Urinary bladder (tissue), 4 donors: Measurements from ENCODE around the gene RBM19. TPM values are rescaled to one million over a fixed set of nuclear protein-coding genes. Genes with fewer than 3 reads are reported as not detected.

Experiments used
- DNase-seq: peaks from one replicate; pipeline ENCODE4 v3.0.0-alpha.2; 2015; ENCODE audit errors: extremely low spot score
- H3K27ac ChIP-seq: one replicate; pipeline ENCODE4 v1.5.1; 2013; ENCODE audit warnings: low read depth, mild to moderate bottlenecking, moderate library complexity
- H3K36me3 ChIP-seq: one replicate; pipeline ENCODE4 v1.6.1; 2013; ENCODE audit warnings: mild to moderate bottlenecking, moderate library complexity; ENCODE audit not compliant: insufficient read depth
- H3K4me1 ChIP-seq: one replicate; pipeline ENCODE4 v1.6.1; 2013; ENCODE audit warnings: mild to moderate bottlenecking, moderate library complexity; ENCODE audit not compliant: insufficient read depth
- H3K4me3 ChIP-seq: one replicate; pipeline ENCODE4 v1.5.1; 2013; ENCODE audit warnings: low read depth, low read length
- WGBS: extraction: QIAGEN DNeasy Blood & Tissue Kit; methylation state at CpG from one replicate; pipeline ENCODE4 v1.1.7; 2013; 5-methylcytosine and 5-hydroxymethylcytosine counted together
- polyA plus RNA-seq: library from polyadenylated mRNA; stranded (reverse); fragments of 200-250 nt; gene quantifications from one replicate; pipeline ENCODE4 v1.2.3, GENCODE V29; 2013
- total RNA-seq: library from RNA; depleted of rRNA; stranded (reverse); fragments of >200 nt; gene quantifications from one replicate; pipeline ENCODE4 v1.2.3, GENCODE V29; 2014
- donor health status: healthy with polysubstance abuse.
- donor health status: healthy.

Gene RBM19
- total and polyA plus RNA-seq, 2 donors = 15.4 to 16.3 TPM

DNA sequence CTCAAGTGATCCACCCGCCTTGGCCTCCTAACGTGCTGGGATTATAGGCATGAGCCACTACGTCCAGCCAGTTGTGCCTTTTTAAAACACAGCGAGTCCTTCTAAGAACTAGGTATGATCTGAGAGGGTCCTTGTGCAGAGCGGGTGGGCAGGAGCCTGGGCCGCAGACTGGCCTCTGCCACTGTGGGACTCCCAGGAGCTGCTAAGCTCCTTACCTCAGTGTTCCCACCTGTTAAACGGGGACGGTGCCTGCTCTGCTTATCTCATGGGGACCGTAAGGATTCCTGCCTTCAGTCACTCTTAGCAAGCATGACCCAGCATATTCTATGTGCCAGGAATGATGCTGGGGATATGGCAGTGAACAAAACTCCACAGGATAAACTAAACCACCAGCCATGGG, 136.9 kb downstream of the RBM19 start:
- DNase-seq = no peak
- Histone ChIP-seq H3K36me3 (no peaks in the 10 kb centered on the region), H3K27ac (no peak overlapping the region), H3K4me1 (no peaks in the 10 kb centered on the region), H3K4me3 (no peak overlapping the region)
- 95% methylated on average over 9 of the region's 9 CpGs for WGBS

DNA sequence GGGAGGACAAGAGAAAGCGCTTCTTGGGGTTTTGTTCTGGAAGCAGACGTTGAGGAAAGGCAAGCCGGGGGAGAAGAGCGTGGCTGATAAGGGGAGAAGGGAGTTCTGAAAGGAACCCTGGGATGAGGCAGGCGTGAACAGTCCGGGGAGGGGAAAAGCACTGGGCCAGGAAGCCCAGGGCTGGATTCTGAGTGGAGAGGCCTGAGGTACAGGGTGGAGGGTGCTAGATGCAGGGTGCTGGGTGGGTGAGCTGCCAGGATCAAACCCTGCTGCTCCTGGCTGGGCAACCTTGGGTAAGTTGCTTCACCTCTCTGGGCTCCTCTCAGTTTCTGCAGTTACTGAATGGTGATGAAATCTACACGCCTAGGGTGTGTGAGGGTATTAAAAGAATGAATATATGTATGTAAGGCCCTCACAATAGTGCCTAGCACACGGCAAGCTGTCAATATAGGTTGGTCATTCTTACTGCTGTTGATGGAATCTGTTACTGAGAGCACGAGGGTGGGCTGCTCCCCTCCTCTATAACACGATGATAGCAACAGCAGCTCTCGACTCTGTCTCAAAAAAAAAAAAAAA, 138.5 kb downstream of the RBM19 start:
- no peaks in the 10 kb centered on the region for H3K4me1 ChIP-seq
- H3K27ac ChIP-seq = no peak overlapping the region
- no peak for DNase-seq
- 68% methylated on average over 11 of the region's 11 CpGs for WGBS
- H3K4me3 ChIP-seq = no peak overlapping the region
- no peaks in the 10 kb centered on the region for H3K36me3 ChIP-seq

DNA sequence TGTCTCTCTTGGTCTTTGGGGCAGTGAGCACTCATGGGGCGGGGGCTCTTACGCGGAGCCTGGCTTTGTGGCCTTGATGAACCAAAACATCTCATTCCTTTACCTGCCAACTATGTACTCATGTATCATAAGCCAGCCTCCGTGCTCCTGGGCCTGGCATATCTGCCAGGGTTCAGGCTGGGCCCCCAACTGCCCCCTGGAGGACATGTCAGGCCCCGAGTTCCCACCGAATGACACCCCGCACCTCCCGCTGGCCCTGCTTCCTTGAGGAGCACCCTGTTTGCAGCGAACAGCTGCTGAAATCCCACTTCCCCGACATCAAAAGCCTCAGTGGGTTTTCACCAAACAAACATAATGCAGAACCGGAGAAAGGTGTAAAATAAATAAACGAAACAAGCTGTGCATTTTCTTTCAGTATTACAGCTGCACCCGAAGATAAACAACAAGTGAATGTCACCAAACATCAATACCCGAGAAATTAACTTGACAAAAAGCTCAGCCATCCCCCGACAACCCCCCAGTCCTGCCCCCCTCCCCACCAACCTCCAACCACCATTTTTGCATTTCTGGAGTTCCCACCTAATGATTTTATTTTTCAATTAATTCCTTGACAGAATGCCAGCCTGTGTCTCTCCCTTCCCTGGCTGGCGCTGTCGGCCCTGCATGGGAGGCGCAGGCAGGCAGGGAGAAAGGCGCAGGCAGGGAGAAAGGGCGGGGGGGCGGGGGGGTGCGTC, 139.2 kb downstream of the RBM19 start:
- Histone ChIP-seq H3K27ac (no peak overlapping the region), H3K4me3 (no peak overlapping the region), H3K36me3 (no peaks in the 10 kb centered on the region), H3K4me1 (no peaks in the 10 kb centered on the region)
- WGBS = 77% methylated on average over 22 of the region's 22 CpGs
- no peak for DNase-seq

DNA sequence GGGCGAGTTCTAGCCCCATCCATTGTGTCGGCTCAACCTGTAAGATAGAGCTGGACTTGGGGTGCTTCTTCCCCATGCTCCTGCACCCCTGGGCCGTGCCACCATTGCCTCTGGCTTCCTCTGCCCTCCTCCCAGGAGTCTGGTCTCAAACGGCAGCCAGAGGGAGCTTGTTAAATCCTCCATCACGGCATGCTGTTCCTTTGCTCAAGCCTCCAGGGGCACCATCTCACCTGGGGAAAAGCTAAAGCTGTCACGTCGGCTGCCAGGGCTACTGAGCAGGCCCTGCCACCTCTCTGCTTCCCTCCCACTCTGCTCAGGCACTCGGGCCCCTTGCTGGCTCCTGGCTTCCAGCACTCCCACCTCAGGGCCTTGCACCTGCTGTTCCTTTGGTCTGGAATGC, 140.4 kb downstream of the RBM19 start:
- H3K4me3 ChIP-seq = no peak overlapping the region
- no peaks in the 10 kb centered on the region for H3K36me3 ChIP-seq
- H3K4me1 ChIP-seq = no peaks in the 10 kb centered on the region
- DNase-seq = no peak
- 76% methylated on average over 8 of the region's 8 CpGs for WGBS
- no peak overlapping the region for H3K27ac ChIP-seq

DNA sequence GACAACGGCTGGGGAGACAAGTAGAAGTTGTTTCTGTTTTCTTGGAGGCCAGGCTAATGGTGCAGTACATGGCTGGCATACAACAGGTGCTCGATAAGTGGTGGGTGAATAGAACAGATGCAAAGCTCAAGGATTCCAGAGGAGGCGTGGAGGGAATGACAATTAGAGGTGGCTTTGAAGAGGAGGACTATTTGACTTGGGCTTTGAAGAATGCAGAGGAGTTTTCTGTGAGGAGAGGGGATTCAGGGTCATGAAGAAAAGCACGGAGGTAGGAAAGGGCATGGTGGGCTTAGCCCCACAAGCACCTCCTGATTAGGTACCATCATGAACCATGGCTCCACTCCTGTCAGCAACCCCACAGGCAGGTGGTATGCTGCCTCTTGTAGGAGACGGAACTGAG, 142.3 kb downstream of the RBM19 start:
- H3K36me3 ChIP-seq = no peaks in the 10 kb centered on the region
- no peaks in the 10 kb centered on the region for H3K4me1 ChIP-seq
- H3K27ac ChIP-seq = no peak overlapping the region
- H3K4me3 ChIP-seq = no peak overlapping the region
- DNase-seq = no peak
- WGBS = 88% methylated on average over 5 of the region's 5 CpGs

DNA sequence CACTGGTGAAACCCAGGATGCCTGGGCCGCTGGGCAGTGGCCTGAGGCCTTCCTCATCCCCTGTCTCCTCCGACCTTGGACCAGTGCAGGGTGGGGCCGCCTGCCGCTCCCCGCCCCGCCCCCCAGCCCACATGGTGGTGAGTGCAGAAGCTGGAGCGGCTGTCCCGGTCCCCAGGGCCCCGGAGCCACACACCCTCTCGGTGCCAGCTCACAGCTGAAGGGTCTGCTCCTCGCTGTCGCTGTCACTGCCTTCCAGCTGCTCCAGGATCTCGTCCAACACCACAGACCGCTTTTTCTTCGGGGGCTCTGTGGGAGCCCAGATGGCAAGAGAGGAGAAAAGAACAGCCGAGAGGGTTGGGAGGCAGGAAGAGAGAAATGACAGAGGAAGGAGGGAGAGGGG, 143.1 kb downstream of the RBM19 start:
- whole genome bisulfite sequencing = 73% methylated on average over 16 of the region's 16 CpGs
- no peak for DNase-seq
- no peak overlapping the region for H3K4me3 ChIP-seq
- H3K4me1 ChIP-seq = no peaks in the 10 kb centered on the region
- H3K36me3 ChIP-seq = no peaks in the 10 kb centered on the region
- H3K27ac ChIP-seq = no peak overlapping the region

DNA sequence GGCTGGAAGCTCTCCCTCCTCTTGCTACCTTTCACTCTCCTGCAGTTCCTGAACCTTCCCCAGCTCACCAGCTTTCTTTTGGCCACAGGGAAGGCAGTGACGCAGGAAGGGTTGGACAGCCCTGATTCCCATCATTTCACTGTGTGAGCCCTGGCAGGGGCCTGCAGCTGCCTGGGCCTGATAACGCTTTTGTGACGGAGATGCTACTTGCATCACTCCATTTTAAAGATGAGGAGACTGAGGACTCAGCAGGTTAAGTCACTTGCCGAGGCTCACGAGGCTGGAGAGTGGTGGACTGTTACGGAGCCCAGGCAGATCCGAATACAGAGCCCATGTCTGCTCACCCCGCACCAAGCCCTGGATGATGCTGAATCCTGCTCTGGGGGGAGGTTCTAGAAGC, 145.3 kb downstream of the RBM19 start:
- WGBS = 94% methylated on average over 8 of the region's 8 CpGs
- Histone ChIP-seq H3K4me1 (no peaks in the 10 kb centered on the region), H3K27ac (no peak overlapping the region), H3K4me3 (no peak overlapping the region), H3K36me3 (no peaks in the 10 kb centered on the region)
- DNase-seq = no peak

DNA sequence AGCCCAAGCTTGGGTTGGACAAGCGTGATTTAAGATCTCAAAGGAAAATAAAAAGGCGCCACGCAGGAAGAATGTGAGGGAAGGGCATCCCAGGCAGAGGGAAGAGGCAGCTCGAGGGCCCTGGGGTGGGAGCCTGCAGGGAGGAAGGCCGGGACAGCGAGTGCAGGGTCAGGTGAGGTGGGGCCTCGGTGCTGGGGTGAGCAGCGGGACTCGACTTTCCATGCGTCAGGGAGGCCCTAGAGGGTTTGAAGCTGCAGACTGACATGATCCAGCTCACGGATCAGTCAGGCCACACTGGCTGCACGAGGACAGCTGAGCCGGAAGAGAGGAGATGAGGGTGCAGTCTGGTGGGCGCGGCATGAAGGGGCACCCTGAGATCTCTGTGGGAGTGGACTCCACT, 145.8 kb downstream of the RBM19 start:
- no peaks in the 10 kb centered on the region for H3K36me3 ChIP-seq
- no peak overlapping the region for H3K27ac ChIP-seq
- no peaks in the 10 kb centered on the region for H3K4me1 ChIP-seq
- no peak for DNase-seq
- no peak overlapping the region for H3K4me3 ChIP-seq
- 81% methylated on average over 15 of the region's 15 CpGs for WGBS

DNA sequence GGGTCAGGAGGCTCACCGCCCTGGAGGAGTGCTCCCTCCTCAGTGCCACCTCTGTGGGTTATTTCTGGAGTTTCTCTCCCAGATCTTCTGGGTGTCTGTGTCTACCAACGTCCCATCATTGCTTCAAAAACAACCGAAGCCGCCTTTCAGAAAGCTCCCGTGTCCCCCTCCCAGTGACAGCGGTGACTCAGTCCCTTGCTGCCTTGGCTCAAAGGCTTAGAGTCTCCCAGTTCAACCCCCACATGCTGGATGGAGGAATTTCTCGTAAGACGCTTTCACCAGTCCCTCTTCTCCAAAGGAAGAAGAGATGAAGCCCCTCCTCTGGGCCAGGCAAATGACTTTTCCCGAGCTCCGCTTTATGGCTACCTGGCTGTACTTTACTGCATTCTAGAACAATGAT, 146.6 kb downstream of the RBM19 start:
- no peak for DNase-seq
- Histone ChIP-seq H3K4me1 (no peaks in the 10 kb centered on the region), H3K4me3 (no peak overlapping the region), H3K27ac (no peak overlapping the region), H3K36me3 (no peaks in the 10 kb centered on the region)
- 85% methylated on average over 10 of the region's 10 CpGs for WGBS

DNA sequence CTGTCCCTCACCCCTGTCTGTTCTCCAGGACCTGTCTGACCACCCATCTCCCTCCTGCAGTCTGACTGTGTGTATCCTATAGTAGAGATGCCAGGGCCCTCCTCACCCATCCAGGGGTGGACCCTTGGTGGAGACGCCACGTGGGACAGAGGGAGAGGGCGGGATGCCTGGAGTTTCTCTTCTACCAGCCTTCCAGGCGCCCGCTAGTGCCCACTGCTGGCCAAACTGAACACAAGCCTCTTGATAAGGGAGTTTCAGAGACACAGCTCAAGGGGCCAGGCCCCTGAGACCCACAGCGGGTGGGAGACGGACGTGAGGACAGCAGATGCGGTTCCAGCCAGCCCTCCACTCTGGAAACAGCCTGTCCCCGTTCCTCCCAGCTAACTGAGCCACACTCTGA, 147.3 kb downstream of the RBM19 start:
- Histone ChIP-seq H3K4me3 (no peak overlapping the region), H3K36me3 (no peaks in the 10 kb centered on the region), H3K4me1 (no peaks in the 10 kb centered on the region), H3K27ac (no peak overlapping the region)
- no peak for DNase-seq
- WGBS = 83% methylated on average over 10 of the region's 10 CpGs

DNA sequence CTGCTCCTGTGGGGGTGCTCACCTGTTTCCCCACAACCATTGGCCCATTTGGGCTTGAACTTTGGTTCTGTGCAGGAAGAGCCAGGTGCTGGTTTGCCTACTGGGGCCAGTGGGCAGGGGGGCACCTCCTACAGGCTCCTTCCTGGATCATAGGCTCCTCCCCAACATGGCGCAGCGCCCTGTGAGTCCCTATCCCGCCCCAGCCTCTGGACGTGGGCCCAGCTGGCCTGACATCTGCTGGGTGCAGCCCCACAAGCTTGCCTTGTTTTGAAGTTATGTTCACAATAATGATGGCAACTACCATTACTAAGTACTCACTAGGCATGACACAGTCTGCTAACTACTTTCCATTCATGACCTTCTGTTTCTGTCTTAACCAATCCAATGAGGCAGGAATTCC, 147.8 kb downstream of the RBM19 start:
- no peak overlapping the region for H3K27ac ChIP-seq
- 75% methylated on average over 4 of the region's 4 CpGs for WGBS
- H3K4me1 ChIP-seq = no peaks in the 10 kb centered on the region
- H3K36me3 ChIP-seq = no peaks in the 10 kb centered on the region
- no peak overlapping the region for H3K4me3 ChIP-seq
- DNase-seq = no peak

DNA sequence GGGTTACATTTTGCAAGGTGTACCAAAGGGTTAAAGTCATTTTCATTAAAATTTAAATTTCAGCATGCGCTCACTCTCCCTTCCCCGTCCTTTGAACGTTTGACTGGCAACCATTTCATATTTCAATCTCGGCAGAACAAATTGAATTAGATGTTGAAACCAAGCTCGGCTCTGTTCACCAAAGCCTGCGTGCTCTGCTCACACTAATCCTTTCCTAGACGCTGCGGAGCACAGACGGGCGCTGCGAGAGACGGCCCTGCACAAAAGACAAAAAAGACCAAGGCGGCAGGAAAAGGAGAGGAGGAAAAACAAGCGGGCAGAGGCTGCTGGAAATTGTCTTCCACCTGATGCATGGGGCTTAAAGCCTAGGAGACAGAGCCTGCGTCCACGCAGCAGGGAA, 149.3 kb downstream of the RBM19 start:
- Histone ChIP-seq H3K27ac (no peak overlapping the region), H3K4me3 (no peak overlapping the region), H3K36me3 (no peaks in the 10 kb centered on the region), H3K4me1 (no peaks in the 10 kb centered on the region)
- DNase-seq = no peak
- WGBS = 77% methylated on average over 16 of the region's 16 CpGs

DNA sequence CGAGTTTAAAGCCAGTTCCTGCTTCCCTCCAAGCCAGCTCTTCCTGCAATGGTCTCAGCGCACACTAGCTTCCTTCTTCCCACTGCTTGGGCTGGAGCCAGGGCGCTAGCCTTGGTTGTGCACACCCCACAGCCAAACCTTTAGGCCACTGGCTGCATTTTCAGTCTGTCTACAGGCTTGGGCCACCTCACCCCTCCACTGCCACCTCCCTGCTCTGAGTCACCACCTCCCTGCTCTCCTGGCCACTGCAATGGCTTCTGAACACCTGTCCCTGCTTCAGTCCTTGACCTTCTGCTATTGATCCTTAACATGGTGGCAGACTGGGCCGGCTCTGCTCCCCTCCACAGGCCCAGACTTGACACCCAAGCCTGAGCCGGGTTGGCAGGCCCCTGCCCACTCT, 151.1 kb downstream of the RBM19 start:
- Histone ChIP-seq H3K36me3 (no peaks in the 10 kb centered on the region), H3K27ac (no peak overlapping the region), H3K4me3 (no peak overlapping the region), H3K4me1 (no peaks in the 10 kb centered on the region)
- no peak for DNase-seq
- WGBS = 88% methylated on average over 5 of the region's 5 CpGs

DNA sequence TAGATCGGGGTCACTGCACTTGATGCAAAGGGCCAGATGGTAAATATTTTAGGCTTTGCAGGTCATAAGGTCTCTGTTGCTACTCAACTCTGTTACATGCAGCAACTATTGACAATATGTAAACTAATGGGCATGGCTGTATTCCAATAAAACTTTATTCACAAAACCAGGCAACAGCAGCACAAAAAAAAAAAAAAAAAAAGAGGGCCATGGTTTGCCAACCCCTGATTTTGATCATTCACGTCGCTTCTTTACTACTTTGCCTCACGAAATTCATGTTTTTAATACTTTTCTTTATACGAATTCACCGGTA, 152.9 kb downstream of the RBM19 start:
- Histone ChIP-seq H3K4me1 (no peaks in the 10 kb centered on the region), H3K27ac (no peak overlapping the region), H3K36me3 (no peaks in the 10 kb centered on the region), H3K4me3 (no peak overlapping the region)
- WGBS = 87% methylated on average over 6 of the region's 6 CpGs
- DNase-seq = no peak
